Activated T-cell treated with anti-CD3 and anti-CD28 coated beads, Interleukin-2, amount 50 U/mL, for 4 hours (primary cell): ENCODE measurements around the gene CDH23. TPM values are rescaled to one million over a fixed set of nuclear protein-coding genes. Genes with fewer than 3 reads are reported as not detected.

ENCODE experiments used
- ATAC-seq, 2 donors: fragments of 200-7000 bp; cut with Tn5 transposase; one replicate each; pipeline ENCODE4 v1.10.0; 2021
- DNase-seq: peaks from one replicate; pipeline ENCODE4 v3.0.0-alpha.2; 2020
- H3K27me3 Mint-ChIP-seq: one replicate; pipeline ENCODE4 v1.8.0; 2021; ENCODE audit warnings: low read depth, mixed read lengths
- H3K36me3 Mint-ChIP-seq: one replicate; pipeline ENCODE4 v1.8.0; 2022; ENCODE audit warnings: mixed read lengths; ENCODE audit not compliant: insufficient read depth
- H3K4me1 Mint-ChIP-seq: one replicate; pipeline ENCODE4 v1.8.0; 2021; ENCODE audit warnings: low read depth, mixed read lengths
- H3K4me3 Mint-ChIP-seq: one replicate; pipeline ENCODE4 v1.8.0; 2021; ENCODE audit warnings: mild to moderate bottlenecking, moderate library complexity, mixed read lengths
- H3K9me3 Mint-ChIP-seq: one replicate; pipeline ENCODE4 v1.8.0; 2021; ENCODE audit warnings: mixed read lengths
- total RNA-seq, 3 donors: library from RNA; stranded (reverse); gene quantifications; one replicate each; pipeline ENCODE4 v1.2.1, GENCODE V29; 2021

The CDH23 gene
- total RNA-seq, 3 donors from 2014 or later, result 0.71 to 1.2 (median 1.1) TPM

- Mint-ChIP-seq H3K27me3 (no peaks in the 10 kb centered on the region), H3K4me1 (peaks cover 67% of the 10 kb centered on the region), H3K9me3 (no peaks in the 10 kb centered on the region), H3K4me3 (no peak overlapping the region), H3K36me3 (peaks cover 1% of the 10 kb centered on the region)
- ATAC-seq (no peak), DNase-seq (no peak)
Measured at GRCh38 chr10:71838264-71839211, 441.8 kb downstream of the CDH23 start.

GRCh38 chr10:71840177-71840957 is 443.6 kb downstream of the CDH23 start:
- H3K27me3 Mint-ChIP-seq, result no peaks in the 10 kb centered on the region
- H3K4me1 Mint-ChIP-seq, result peaks cover 75% of the 10 kb centered on the region
- no peak overlapping the region for H3K4me3 Mint-ChIP-seq
- H3K9me3 Mint-ChIP-seq, result no peaks in the 10 kb centered on the region
- DNase-seq, result no peak
- no peak for ATAC-seq
- no peaks in the 10 kb centered on the region for H3K36me3 Mint-ChIP-seq

GRCh38 chr10:71840958-71841335 is 444.2 kb downstream of the CDH23 start:
- no peak overlapping the region for H3K4me3 Mint-ChIP-seq
- no peak for ATAC-seq

GRCh38 chr10:71842422-71842821 is 445.7 kb downstream of the CDH23 start:
- ATAC-seq (no peak), DNase-seq (no peak)
- no peaks in the 10 kb centered on the region for H3K27me3 Mint-ChIP-seq
- no peak overlapping the region for H3K4me3 Mint-ChIP-seq
- H3K4me1 Mint-ChIP-seq, result peaks cover 70% of the 10 kb centered on the region
- H3K9me3 Mint-ChIP-seq, result no peaks in the 10 kb centered on the region
- H3K36me3 Mint-ChIP-seq, result no peaks in the 10 kb centered on the region

More at GRCh38 chr10:71840958-71841335, 444.2 kb downstream of the CDH23 start:
- Mint-ChIP-seq H3K27me3 (no peaks in the 10 kb centered on the region), H3K4me1 (peaks cover 77% of the 10 kb centered on the region), H3K9me3 (no peaks in the 10 kb centered on the region), H3K36me3 (no peaks in the 10 kb centered on the region)
- DNase-seq, result no peak

GRCh38 chr10:71842856-71843686 is 446.4 kb downstream of the CDH23 start:
- Mint-ChIP-seq H3K36me3 (no peaks in the 10 kb centered on the region), H3K4me3 (no peak overlapping the region), H3K27me3 (no peaks in the 10 kb centered on the region), H3K9me3 (no peaks in the 10 kb centered on the region), H3K4me1 (peaks cover 69% of the 10 kb centered on the region)
- ATAC-seq (peak in 1 of 2 donors; percentile 18), DNase-seq (no peak)

- Mint-ChIP-seq H3K27me3 (no peaks in the 10 kb centered on the region), H3K4me1 (peaks cover 69% of the 10 kb centered on the region), H3K9me3 (no peaks in the 10 kb centered on the region), H3K36me3 (no peaks in the 10 kb centered on the region), H3K4me3 (no peak overlapping the region)
- DNase-seq (no peak), ATAC-seq (no peak)
Measured at GRCh38 chr10:71844084-71844483, 447.4 kb downstream of the CDH23 start.

- Mint-ChIP-seq H3K27me3 (no peaks in the 10 kb centered on the region), H3K4me1 (peaks cover 72% of the 10 kb centered on the region), H3K4me3 (no peak overlapping the region), H3K36me3 (no peaks in the 10 kb centered on the region), H3K9me3 (no peaks in the 10 kb centered on the region)
- ATAC-seq (no peak), DNase-seq (no peak)
Measured at GRCh38 chr10:71844695-71845094, 448.0 kb downstream of the CDH23 start.

GRCh38 chr10:71845410-71846405 is 449.0 kb downstream of the CDH23 start:
- no peaks in the 10 kb centered on the region for H3K36me3 Mint-ChIP-seq
- no peak overlapping the region for H3K4me3 Mint-ChIP-seq
- H3K27me3 Mint-ChIP-seq, result no peaks in the 10 kb centered on the region
- H3K4me1 Mint-ChIP-seq, result peaks cover 70% of the 10 kb centered on the region
- DNase-seq, result no peak
- H3K9me3 Mint-ChIP-seq, result no peaks in the 10 kb centered on the region
- no peak for ATAC-seq

- Mint-ChIP-seq H3K27me3 (no peaks in the 10 kb centered on the region), H3K36me3 (no peaks in the 10 kb centered on the region), H3K4me1 (peaks cover 71% of the 10 kb centered on the region), H3K9me3 (no peaks in the 10 kb centered on the region), H3K4me3 (no peak overlapping the region)
- no peak for DNase-seq
- ATAC-seq, result no peak
Measured at GRCh38 chr10:71846816-71847215, 450.1 kb downstream of the CDH23 start.

- Mint-ChIP-seq H3K9me3 (no peaks in the 10 kb centered on the region), H3K27me3 (no peaks in the 10 kb centered on the region), H3K36me3 (no peaks in the 10 kb centered on the region), H3K4me1 (peaks cover 70% of the 10 kb centered on the region), H3K4me3 (no peak overlapping the region)
- ATAC-seq (no peak), DNase-seq (no peak)
Measured at GRCh38 chr10:71847418-71847817, 450.7 kb downstream of the CDH23 start.

GRCh38 chr10:71848325-71849275 is 451.9 kb downstream of the CDH23 start:
- no peak for DNase-seq
- no peaks in the 10 kb centered on the region for H3K36me3 Mint-ChIP-seq

GRCh38 chr10:71849461-71849908 is 452.8 kb downstream of the CDH23 start:
- Mint-ChIP-seq H3K36me3 (no peaks in the 10 kb centered on the region), H3K4me1 (peaks cover 51% of the 10 kb centered on the region), H3K9me3 (no peaks in the 10 kb centered on the region), H3K4me3 (peak overlapping the region; percentile 92), H3K27me3 (no peaks in the 10 kb centered on the region)
- ATAC-seq, result no peak
- no peak for DNase-seq

More at GRCh38 chr10:71848325-71849275, 451.9 kb downstream of the CDH23 start:
- Mint-ChIP-seq H3K27me3 (no peaks in the 10 kb centered on the region), H3K4me3 (peak overlapping the region; percentile 9), H3K4me1 (peaks cover 59% of the 10 kb centered on the region), H3K9me3 (no peaks in the 10 kb centered on the region)
- no peak for ATAC-seq
